PC-3 (cell line): ENCODE results near the gene WDR27.

ENCODE experiments used
- EZH2 ChIP-seq: fragments of 300-600 bp; sonication (generic); IDR thresholded peaks from one replicate; pipeline ENCODE4 v1.6.1; 2017; ENCODE audit warnings: antibody characterized with exemption, mild to moderate bottlenecking, low read length; ENCODE audit not compliant: unreplicated experiment
- EZH2phosphoT487 ChIP-seq: fragments of 300-600 bp; sonication (generic); IDR thresholded peaks from 2 replicates; pipeline ENCODE4 v1.6.1; 2018; ENCODE audit warnings: mild to moderate bottlenecking, antibody characterized with exemption, low read length, borderline replicate concordance
- TF ChIP-seq, protein P1 (sequence below): fragments of 300-600 bp; sonication (generic); conservative IDR thresholded peaks from 2 replicates; pipeline ENCODE4 v1.5.1; 2017; ENCODE audit warnings: antibody characterized with exemption, low read depth, mild to moderate bottlenecking, low read length

GRCh38 chr6:169545982-169546381 lies 155.8 kb downstream of the WDR27 start:
- TF ChIP-seq, protein P1, sequence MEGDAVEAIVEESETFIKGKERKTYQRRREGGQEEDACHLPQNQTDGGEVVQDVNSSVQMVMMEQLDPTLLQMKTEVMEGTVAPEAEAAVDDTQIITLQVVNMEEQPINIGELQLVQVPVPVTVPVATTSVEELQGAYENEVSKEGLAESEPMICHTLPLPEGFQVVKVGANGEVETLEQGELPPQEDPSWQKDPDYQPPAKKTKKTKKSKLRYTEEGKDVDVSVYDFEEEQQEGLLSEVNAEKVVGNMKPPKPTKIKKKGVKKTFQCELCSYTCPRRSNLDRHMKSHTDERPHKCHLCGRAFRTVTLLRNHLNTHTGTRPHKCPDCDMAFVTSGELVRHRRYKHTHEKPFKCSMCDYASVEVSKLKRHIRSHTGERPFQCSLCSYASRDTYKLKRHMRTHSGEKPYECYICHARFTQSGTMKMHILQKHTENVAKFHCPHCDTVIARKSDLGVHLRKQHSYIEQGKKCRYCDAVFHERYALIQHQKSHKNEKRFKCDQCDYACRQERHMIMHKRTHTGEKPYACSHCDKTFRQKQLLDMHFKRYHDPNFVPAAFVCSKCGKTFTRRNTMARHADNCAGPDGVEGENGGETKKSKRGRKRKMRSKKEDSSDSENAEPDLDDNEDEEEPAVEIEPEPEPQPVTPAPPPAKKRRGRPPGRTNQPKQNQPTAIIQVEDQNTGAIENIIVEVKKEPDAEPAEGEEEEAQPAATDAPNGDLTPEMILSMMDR: no peak
- TF ChIP-seq EZH2: no peak
- TF ChIP-seq EZH2phosphoT487: no peak
